GM19099 (cell line): ENCODE data around the gene TTC3.

Source experiments
- POLR2A ChIP-seq: IDR thresholded peaks from 3 replicates; pipeline ENCODE4 v1.6.1; 2011; ENCODE audit warnings: low read depth; ENCODE audit not compliant: insufficient read length; ENCODE audit errors: extremely low read depth

The TTC3 gene, protein sequence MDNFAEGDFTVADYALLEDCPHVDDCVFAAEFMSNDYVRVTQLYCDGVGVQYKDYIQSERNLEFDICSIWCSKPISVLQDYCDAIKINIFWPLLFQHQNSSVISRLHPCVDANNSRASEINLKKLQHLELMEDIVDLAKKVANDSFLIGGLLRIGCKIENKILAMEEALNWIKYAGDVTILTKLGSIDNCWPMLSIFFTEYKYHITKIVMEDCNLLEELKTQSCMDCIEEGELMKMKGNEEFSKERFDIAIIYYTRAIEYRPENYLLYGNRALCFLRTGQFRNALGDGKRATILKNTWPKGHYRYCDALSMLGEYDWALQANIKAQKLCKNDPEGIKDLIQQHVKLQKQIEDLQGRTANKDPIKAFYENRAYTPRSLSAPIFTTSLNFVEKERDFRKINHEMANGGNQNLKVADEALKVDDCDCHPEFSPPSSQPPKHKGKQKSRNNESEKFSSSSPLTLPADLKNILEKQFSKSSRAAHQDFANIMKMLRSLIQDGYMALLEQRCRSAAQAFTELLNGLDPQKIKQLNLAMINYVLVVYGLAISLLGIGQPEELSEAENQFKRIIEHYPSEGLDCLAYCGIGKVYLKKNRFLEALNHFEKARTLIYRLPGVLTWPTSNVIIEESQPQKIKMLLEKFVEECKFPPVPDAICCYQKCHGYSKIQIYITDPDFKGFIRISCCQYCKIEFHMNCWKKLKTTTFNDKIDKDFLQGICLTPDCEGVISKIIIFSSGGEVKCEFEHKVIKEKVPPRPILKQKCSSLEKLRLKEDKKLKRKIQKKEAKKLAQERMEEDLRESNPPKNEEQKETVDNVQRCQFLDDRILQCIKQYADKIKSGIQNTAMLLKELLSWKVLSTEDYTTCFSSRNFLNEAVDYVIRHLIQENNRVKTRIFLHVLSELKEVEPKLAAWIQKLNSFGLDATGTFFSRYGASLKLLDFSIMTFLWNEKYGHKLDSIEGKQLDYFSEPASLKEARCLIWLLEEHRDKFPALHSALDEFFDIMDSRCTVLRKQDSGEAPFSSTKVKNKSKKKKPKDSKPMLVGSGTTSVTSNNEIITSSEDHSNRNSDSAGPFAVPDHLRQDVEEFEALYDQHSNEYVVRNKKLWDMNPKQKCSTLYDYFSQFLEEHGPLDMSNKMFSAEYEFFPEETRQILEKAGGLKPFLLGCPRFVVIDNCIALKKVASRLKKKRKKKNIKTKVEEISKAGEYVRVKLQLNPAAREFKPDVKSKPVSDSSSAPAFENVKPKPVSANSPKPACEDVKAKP (N-terminal part only)

DNA sequence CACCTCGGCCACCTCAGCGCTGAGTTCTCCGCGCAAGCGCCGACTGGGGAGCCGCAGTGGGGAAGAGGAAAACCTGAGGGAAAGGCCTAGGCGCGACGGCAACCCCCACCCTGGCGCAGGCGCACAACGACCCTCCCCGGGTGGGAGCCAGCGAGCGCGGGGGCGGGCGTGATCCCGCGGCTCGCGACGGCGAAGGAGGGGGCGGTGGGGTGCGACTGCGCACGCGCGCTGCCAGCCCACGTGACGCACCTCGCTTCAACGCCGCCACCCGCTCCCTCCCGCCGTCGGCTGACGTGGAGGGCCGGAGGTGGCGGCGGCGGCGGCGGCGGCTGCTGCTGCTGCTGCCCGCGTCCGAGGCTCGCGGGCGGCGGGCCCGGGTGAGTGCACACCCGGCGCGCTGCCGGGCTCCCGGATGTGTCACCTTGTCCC is at the start of gene TTC3, which contains the start of gene PIGP:
Gene TTC3, plus strand, starts transcription at position 267 of the 429 bp plus-strand sequence. CDS start 14,004 bp downstream, outside the sequence.
Gene PIGP, minus strand, starts transcription at position 84 of the 429 bp plus-strand sequence. CDS start 556 bp downstream, outside the sequence.
- TF ChIP-seq POLR2A = peak; percentile 75

DNA sequence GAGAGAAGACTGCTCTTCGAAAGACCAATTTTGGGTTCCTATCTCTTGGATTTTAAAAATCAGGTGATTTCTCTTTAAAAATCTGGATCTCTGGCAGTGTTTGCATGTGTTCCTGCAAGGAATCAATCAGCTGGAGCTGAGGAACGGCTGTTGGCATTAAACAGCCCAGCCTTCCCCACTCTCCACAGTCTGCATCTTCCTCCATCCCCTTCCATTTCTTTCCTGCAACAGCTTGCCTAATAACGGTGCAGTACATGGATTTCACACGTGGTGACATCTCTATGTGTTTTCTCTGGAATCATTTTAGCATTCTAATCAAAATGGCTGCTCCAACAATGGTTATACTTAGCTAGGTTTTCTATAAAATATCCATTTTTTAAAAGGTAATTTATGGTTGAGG is 46.6 kb upstream of the TTC3 start:
- TF ChIP-seq POLR2A = no peak

DNA sequence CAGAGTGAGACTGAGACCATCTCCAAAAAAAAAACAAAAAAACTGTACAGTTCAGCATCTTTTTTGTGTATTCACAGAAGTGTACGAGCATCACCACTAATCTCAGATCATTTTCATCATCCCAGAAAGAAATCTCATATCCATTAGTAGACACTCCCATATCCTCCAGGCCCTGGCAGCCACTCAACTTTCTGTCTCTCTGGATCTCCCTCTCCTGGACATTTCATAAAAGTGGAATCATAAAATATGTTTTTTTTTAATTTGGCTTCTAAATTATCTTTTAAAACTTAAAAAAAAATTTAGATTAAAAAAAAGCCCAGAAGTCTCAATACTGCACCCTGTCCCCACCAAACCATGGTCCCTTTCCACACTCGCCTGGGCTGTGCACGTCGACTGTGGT is 44.5 kb upstream of the TTC3 start:
- TF ChIP-seq POLR2A = no peak

DNA sequence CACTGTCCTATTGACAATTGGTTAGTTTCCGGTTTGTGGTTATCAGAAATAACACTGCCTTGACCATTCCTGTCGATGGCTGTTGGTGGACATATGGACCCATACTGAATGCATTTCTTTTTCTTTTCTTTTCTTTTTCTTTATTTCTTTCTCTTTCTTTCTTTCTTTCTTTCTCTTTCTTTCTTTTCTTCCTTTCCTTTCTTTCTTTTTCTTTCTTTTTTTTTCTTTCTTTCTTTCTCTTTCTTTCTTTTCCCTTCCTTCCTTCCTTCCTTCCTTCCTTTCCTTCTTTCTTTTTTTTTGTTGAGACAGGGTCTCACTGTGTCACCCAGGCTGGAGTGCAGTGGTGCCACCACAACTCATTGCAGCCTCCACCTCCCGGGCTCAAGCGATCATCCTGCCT is 42.2 kb upstream of the TTC3 start:
- TF ChIP-seq POLR2A = no peak

DNA sequence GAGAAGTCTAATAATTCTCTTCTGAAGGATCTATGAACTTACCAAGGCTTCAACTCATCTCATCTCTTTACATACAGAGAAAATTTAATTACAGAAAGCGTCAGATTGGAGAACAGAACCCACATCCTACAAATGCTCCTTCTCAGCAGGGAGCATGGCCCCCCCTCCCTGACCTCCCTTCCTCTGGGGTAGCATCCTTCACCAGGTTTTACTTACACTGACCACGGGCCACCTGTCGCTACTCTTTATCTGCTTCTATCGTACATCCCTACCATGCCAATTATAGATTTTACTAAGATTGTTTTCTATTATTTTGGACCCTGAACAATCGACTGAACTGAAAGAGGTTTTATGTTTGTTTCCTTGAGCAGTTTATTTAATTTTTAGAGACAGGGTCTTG is 40.8 kb upstream of the TTC3 start:
- no peak for TF ChIP-seq POLR2A

DNA sequence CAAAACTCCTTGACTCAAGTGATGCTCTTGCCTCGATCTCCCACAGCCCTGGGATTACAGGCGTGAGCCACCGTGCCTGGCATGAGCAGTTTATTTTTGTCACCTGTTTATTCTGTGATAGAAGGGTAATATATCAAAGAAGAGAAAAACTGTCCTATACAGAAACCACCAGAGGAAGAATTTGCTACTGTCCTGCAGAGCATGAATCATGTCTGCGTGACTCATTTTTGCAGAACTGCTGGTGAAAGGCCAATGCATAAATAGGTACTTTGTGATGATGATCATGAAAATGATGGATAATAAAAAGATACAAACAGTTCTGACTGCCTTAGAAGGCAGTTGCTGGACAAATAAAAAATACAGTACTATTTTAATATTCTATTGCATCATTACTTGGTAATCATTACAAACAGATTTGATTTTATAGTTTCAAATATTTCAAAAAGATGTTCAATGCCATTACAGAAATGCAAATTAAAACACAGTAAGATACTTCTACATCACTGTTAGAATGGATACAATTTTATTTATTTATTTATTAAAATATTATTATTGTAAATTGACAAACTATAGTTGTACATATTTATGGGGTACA is 40.1 kb upstream of the TTC3 start:
- no peak for TF ChIP-seq POLR2A

DNA sequence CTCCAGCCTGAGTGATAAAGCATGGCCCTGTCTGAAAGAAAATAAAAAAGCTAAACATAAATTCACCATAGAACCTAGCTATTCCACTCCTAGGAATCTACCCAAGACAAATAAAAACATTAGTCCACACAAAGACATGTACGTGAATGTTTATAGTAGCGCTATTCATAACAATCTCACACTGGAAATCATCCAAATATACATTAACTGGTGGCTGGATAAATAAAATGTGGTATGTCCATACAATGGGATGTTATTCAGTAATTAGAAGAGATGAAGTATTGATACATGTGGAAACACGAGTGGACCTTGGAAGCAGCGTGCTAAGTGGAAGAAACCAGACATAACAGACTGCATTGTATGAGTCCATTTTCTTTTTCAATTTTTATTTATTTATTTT is 36.9 kb upstream of the TTC3 start:
- no peak for TF ChIP-seq POLR2A

DNA sequence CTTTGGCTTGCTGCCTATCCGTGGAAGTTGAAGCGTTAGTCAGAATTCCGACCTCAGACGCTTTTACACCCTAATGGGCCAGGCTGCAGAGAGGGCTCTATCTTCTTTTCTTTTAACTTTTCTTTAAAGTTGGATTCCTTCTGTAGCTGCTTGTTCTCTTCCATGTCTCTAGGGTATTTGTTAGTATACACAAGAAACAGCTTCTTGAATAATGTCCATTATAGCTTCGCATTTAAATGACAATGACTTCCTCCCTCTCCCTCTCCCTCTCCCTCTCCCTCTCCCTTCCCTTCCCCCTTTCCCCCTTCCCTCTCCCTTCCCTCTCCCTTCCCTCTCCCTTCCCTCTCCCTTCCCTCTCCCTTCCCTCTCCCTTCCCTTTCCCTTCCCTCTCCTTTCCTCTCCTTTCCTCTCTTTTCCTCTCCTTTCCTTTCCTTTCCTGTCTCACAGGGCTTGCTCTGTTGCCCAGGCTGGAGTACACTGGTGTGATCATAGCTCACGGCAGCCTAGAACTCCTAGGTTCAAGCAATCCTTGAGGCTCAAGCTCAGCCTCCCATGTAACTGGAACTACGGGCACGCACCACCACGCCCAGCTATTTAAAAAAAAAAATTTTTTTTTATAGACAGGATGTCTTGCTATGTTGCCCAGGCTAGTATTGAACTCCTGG is 33.5 kb upstream of the TTC3 start:
- no peak for TF ChIP-seq POLR2A

DNA sequence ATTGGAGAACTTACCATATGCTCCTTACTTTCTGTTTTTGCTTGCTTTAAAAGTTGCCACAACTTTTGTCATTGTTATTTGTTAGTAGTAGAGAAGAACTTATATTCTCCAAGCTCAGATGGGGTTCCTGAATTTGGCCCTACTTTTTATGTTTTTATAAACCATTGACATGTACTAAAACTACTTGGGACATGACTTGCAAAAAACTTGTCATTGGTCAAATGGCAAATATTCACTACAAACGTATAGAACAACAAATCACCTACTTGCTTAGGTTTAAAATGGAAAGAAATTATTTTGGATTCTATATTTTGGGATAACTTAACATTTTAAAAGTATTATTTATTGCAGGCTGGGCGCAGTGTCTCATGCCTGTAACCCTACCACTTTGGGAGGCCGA is 32.8 kb upstream of the TTC3 start:
- no peak for TF ChIP-seq POLR2A

DNA sequence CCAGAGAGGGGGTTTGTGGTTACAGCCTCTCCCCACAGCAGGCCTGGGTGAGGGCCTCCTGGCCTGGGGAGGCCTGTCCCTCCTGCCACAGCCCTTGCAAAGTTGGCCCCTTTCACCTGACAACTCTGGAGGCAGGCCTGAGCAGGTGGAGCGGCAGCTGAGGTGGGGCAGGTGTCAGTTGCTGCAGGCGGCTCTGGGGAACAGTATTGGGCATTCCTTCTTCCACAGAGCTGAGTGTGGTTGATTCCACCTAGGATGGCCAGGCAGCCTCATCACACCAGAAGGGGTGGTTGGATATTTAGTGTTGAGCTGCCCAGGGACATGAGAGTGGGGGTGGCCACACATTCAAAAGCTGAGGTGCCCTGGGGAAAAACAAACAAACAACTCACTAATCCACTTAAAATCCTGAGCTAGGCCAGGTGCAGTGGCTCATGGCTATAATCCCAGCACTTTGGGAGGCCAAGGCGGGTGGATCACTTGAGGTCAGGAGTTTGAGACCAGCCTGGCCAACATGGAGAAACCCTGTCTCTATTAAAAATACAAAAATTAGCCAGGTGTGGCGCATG is 31.3 kb upstream of the TTC3 start:
- no peak for TF ChIP-seq POLR2A

DNA sequence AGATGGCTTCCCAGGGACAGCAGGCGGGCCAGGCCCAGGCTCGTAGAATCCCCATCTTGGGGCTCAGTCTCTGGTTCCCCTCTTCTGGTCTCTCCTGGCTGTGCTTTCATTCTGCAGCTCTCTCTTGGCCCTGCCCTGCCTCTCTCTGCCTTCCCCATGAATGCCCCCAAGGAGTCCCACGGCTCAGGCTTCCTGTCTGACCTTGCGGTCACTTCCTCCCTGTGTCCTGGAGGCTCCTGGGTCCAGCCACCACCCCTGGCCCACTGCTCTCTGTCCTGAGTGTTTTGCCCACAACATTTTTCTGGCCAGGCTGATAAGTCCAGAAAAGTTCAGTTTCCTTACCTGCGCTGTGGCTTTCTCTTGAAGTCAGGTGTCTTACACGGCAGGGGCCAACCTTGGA is 29.2 kb upstream of the TTC3 start:
- TF ChIP-seq POLR2A = no peak

DNA sequence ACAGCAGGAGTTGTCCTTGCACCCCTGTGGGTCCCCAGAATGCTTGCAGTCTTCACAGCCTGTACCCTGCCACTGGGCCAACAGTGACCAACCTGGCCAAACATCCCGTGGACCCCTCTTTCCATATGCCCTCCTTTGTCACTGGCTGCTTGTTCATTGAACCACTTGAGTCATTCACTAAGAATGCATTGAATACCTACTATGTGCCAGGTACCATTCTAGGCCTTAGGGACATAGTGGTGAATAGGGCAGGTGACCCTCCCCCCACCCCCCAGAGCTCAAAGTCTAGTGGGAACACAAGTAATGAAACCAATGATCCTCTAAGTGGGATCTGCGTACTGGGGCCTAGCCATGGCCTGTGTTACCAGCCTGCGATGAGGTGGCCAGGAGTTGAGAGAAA is 28.4 kb upstream of the TTC3 start:
- no peak for TF ChIP-seq POLR2A

DNA sequence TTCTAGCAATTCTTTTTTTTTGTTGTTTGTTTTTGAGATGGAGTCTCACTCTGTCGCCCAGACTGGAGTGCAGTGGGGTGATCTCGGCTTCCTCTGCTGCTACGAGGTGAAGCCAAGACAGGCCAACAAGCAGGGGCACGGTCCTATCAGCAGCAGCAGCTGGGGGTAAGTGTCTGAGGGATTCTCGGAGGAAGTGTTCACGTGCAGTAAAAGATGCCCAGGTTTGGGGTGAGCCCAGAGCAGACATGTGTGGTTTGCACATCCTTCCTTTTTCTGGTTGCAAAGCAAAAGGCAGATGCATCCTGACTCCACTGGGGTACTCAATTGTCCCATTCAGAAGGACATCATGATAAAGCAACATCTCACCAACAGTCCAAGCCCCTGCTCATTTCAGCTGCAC is 27.9 kb upstream of the TTC3 start:
- no peak for TF ChIP-seq POLR2A

DNA sequence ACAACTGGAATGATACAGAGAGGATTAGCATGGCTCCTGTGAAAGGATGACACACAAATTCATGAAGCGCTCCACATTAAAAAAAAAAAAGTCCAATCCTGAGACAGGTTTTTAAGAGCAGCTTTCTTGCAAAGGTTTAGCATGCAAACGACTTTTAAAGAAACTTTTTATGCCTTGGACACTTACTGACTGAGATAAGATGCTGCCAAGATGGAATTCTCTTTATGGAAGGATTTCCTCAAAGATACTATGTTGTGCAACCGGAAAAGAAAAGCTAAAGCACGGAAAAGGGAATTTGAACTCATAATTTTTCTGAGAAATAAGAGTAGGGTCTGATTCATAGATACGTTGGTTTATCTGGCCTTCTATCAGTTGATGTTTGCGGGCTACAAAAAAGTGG is 27.5 kb upstream of the TTC3 start:
- TF ChIP-seq POLR2A = no peak
